ENCODE results near the gene ZNF146. TPM values are rescaled to one million over a fixed set of nuclear protein-coding genes. Genes with fewer than 3 reads are reported as not detected.
"Not testable (repeated sequence)": the region's sequence is repeated elsewhere in the genome, so short reads cannot be mapped to it uniquely, and the experiment has no call there.

Gene ZNF146
- total and polyA plus RNA-seq, 2 donors from 2014 or later: 21.0 to 50.8 TPM

DNA sequence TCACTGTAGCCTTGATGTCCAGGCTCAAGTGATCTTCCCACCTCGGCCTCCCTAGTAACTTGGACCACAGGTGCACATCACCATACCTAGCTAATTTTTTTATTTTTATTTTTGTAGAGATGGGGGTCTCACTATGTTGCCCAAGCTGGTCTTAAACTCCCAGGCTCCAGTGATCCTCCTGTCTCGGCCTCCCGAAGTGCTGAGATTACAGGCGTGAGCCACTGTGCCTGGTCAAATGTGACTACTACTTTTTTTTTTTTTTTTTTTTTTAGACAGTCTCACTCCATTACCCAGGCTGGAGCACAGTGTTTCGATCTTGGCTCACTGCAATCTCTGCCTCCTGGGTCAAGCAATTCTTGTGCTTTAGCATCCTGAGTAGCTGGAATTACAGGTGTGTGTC is 42.1 kb upstream of the ZNF146 start:
- TF ChIP-seq, protein P1, sequence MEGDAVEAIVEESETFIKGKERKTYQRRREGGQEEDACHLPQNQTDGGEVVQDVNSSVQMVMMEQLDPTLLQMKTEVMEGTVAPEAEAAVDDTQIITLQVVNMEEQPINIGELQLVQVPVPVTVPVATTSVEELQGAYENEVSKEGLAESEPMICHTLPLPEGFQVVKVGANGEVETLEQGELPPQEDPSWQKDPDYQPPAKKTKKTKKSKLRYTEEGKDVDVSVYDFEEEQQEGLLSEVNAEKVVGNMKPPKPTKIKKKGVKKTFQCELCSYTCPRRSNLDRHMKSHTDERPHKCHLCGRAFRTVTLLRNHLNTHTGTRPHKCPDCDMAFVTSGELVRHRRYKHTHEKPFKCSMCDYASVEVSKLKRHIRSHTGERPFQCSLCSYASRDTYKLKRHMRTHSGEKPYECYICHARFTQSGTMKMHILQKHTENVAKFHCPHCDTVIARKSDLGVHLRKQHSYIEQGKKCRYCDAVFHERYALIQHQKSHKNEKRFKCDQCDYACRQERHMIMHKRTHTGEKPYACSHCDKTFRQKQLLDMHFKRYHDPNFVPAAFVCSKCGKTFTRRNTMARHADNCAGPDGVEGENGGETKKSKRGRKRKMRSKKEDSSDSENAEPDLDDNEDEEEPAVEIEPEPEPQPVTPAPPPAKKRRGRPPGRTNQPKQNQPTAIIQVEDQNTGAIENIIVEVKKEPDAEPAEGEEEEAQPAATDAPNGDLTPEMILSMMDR (IDR thresholded peaks at IDR 0.05; ENCODE audit: borderline replicate concordance, extremely low read depth, insufficient read depth): no peak
- Histone ChIP-seq H3K9ac (ENCODE audit: low read length in 3 of 3) (no peak overlapping the region), H3K27me3 (ENCODE audit: control insufficient read depth, insufficient read depth, low read length) (no peaks in the 10 kb centered on the region), H3K4me1 (ENCODE audit: control insufficient read depth in 2 of 3, insufficient read depth in 2 of 3, low read depth in 1 of 3, low read length in 3 of 3) (peaks cover 0 to 2% (median 0%) of the 10 kb centered on the region in 3 donors), H3K4me3 (ENCODE audit: low read length in 3 of 3) (no peak overlapping the region), H3K9me3 (ENCODE audit: control insufficient read depth in 2 of 3, insufficient read depth in 1 of 3, low read length in 3 of 3) (no peaks in the 10 kb centered on the region), H3K27ac (ENCODE audit: low read depth in 2 of 2, low read length in 2 of 2) (no peak overlapping the region), H3K36me3 (ENCODE audit: control insufficient read depth in 2 of 3, insufficient read depth in 3 of 3, low read length in 3 of 3) (no peaks in the 10 kb centered on the region)
- FAIRE-seq (no peak), DNase-seq (no peak)
- intact Hi-C loops (cut with DNase I): loop anchor here (5.0 kb wide), 1 partner anchor 51 kb away; no protein-coding TSS in a partner anchor

DNA sequence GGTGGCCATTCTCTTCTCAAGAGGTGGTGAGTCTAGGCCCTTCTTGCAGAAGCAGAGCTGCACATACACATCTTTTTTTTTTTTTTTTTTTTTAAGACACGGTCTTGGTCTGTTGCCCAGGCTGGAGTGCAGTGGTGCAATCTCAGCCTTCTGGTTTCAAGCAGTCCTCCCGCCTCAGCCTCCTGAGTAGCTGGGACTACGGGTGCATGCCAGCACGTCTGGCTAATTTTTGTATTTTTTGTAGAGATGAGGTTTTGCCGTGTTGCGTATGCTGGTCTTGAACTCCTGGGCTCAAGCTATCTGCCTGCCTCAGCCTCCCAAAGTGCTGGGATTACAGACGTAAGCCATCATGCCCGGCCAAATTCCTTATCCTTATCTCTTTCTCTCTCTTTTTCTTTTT is 41.1 kb upstream of the ZNF146 start:
- intact Hi-C loops (cut with DNase I): loop anchor here (5.0 kb wide), 1 partner anchor 52 kb away; no protein-coding TSS in a partner anchor

DNA sequence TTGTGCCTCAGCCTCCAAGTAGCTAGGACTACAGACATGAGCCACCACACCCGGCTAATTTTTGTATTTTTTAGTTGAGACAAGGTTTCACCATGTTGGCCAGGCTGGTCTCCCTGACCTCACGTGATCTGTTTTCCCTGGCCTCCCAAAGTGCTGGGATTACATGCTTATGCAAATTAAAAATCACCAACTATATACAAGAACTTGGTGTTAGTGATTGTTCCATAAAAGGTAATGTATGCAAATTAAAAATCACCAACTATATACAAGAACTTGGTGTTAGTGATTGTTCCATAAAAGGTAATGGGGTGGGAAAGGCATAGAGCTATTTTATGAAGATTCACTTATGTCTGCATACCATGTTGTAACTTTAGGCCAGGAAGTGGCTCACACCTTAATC is 35.8 kb upstream of the ZNF146 start:
- intact Hi-C loops (cut with DNase I); H3K4me3 ChIP-seq (ENCODE audit: low read length in 3 of 3); H3K9me3 ChIP-seq (ENCODE audit: control insufficient read depth in 2 of 3, insufficient read depth in 1 of 3, low read length in 3 of 3); DNase-seq; H3K27me3 ChIP-seq (ENCODE audit: control insufficient read depth, insufficient read depth, low read length); H3K4me1 ChIP-seq (ENCODE audit: control insufficient read depth in 2 of 3, insufficient read depth in 2 of 3, low read depth in 1 of 3, low read length in 3 of 3); H3K9ac ChIP-seq (ENCODE audit: low read length in 3 of 3); FAIRE-seq; H3K27ac ChIP-seq (ENCODE audit: low read depth in 2 of 2, low read length in 2 of 2): not testable (repeated sequence)
- peaks cover 0 to 11% (median 6%) of the 10 kb centered on the region in 3 donors for H3K36me3 ChIP-seq (ENCODE audit: control insufficient read depth in 2 of 3, insufficient read depth in 3 of 3, low read length in 3 of 3)

More for the DNA sequence above, 41.1 kb upstream of the ZNF146 start:
- DNase-seq; H3K9me3 ChIP-seq (ENCODE audit: control insufficient read depth in 2 of 3, insufficient read depth in 1 of 3, low read length in 3 of 3); H3K4me3 ChIP-seq (ENCODE audit: low read length in 3 of 3); H3K9ac ChIP-seq (ENCODE audit: low read length in 3 of 3); H3K27me3 ChIP-seq (ENCODE audit: control insufficient read depth, insufficient read depth, low read length); FAIRE-seq; H3K27ac ChIP-seq (ENCODE audit: low read depth in 2 of 2, low read length in 2 of 2); H3K36me3 ChIP-seq (ENCODE audit: control insufficient read depth in 2 of 3, insufficient read depth in 3 of 3, low read length in 3 of 3); H3K4me1 ChIP-seq (ENCODE audit: control insufficient read depth in 2 of 3, insufficient read depth in 2 of 3, low read depth in 1 of 3, low read length in 3 of 3): not testable (repeated sequence)

DNA sequence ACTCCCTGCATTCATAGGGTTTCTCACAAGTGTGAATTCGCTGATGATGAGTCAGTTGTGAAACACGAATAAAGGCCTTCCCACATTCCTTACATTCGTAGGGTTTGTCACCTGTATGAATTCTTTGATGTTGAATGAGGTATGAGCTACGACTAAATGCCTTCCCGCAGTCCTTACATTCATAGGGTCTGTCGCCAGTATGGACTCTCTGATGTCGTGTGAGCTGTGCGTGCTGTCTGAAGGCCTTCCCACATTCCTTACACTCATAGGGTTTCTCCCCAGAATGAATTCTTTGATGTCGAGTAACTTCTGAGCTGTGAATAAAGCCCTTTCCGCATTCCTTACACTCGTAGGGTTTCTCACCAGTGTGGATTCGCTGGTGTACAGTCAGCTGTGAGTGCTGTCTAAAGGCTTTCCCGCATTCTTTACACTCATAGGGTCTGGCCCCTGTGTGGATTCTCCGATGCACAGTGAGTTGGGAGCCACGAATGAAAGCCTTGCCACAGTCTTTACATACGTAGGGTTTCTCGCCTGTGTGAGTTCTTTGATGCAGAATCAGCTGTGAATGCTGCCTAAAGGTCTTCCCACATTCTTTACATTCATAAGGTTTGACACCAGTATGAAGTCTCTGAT is 32.2 kb upstream of the ZNF146 start:
- H3K27ac ChIP-seq (ENCODE audit: low read depth in 2 of 2, low read length in 2 of 2): no peak overlapping the region
- H3K9me3 ChIP-seq (ENCODE audit: control insufficient read depth in 2 of 3, insufficient read depth in 1 of 3, low read length in 3 of 3): no peaks in the 10 kb centered on the region
- intact Hi-C loops (cut with DNase I): no loop called here
- no peak overlapping the region for H3K4me3 ChIP-seq (ENCODE audit: low read length in 3 of 3)
- no peaks in the 10 kb centered on the region for H3K4me1 ChIP-seq (ENCODE audit: control insufficient read depth in 2 of 3, insufficient read depth in 2 of 3, low read depth in 1 of 3, low read length in 3 of 3)
- DNase-seq (no peak), FAIRE-seq (no peak)
- peaks cover 0 to 11% (median 6%) of the 10 kb centered on the region in 3 donors for H3K36me3 ChIP-seq (ENCODE audit: control insufficient read depth in 2 of 3, insufficient read depth in 3 of 3, low read length in 3 of 3)
- no peak overlapping the region for H3K9ac ChIP-seq (ENCODE audit: low read length in 3 of 3)
- TF ChIP-seq, protein P1 (IDR thresholded peaks at IDR 0.05; ENCODE audit: borderline replicate concordance, extremely low read depth, insufficient read depth): no peak
- H3K27me3 ChIP-seq (ENCODE audit: control insufficient read depth, insufficient read depth, low read length): no peaks in the 10 kb centered on the region
